GM18868 (cell line): Measurements from ENCODE around the gene HDHD5.

ENCODE experiments used
- ATAC-seq: cut with Tn5 transposase; IDR thresholded peaks from one replicate; pipeline ENCODE4 v1.9.1; 2021; ENCODE audit warnings: mild to moderate bottlenecking, moderate library complexity; ENCODE audit not compliant: unreplicated experiment

Gene HDHD5

DNA sequence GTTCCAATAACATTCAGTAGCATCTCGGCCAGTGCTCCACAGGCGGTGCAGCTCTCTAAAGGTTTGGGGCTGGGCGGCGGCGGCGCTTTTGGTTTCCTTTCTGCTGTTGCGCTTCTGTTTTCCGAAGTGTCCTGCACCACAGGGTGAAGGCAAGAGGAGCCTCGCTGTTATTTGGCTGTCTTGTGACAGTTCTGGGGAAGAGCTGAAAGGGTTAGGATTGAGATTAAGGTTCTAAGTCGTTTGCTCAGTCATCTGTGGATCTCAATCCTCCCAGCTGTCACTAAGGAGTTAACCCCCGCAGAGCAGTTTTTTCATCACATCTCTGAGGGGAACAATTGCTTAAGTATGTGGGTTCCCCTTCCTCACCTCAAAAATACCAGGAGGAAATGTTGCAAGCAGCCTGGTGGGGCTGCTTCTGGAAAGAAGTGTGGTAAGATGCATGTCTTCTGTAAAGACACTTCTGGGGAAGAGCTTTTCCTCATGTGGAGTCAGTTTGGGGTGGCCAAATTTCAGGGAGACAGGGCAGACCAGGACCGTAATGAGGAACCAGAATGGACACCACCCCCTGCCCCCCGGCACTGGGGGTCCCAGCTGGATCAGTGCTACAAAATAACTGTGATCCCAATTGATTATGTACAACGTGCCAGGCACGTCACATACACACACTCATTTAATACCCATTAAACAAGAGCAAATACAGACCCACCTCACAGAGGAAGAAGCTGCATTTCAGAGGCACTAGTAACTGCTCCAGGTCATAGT, 52.1 kb downstream of the HDHD5 start:
- ATAC-seq: no peak

DNA sequence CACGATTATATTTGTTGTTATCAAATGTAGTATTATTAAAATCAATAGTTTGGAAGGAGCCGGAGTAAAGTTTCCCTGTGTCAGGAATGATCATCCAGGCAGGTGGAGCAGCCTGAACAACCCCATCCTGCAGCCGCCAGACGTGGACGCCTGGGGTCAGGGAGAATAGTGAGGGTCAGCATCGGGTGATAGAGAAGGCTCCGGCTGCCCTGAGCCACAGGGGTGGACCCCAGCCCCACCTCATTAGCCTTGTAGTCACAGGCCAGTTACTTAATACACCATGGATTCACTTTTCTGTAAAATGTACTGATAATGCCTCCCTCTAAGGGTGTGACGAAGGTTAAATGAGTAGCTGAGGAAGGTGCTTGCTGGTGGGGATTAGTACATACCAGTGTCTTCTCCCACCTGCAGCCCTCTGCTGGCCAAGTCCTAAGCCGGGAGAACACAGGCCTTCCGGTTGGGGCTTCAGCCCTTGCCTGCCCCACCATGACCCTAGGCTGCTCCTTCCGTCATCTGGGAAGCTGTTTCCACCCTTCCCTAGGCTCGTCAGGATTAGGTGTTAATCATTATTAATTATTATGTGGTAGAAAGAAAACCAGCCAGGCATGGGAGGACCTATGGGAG, 52.8 kb downstream of the HDHD5 start:
- ATAC-seq: no peak

DNA sequence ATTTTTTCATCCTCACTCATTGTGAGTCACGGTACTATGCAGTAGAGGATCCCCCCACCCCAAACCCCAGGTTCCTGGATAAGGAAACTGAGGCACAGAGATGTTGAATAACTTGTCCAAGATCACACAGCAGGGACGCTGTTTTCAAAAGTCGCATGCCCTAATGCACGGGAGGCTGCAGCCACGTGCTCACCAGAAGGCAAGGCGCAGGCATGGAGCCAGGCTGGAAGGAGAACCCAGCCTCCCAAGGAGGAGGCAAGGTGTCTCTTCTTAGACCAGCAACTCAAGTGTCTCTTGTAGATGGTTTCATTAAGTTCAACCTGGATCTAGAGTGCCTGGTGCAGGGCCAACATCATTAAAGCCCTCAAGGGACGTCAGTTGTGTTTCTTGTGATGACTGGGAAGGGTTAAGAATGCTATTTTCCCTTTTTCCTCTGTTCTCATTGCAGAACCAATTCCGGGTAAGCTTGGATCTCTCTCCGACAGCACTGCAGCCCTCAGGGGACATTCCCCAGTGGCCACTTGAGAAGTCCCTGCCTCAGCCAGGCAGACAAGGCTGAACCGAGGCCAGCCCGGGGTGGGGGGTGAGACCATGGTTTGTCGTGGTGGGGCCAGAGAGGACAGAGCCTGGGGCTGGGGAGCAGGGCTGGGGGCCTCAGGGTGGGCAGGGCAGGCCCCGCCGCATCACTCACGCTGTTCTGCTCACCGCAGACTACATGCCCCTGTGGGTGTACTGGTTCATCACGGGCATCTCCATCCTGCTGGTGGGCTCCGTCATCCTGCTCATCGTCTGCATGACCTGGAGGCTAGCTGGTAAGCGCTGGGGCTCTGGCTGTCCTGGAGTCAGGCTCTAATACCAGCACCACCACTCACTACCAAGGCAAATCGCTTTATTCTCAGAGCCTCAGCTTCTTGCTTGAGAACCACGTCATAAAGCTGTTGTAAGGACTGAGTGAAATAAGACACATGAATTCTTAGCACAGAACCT, 53.6 kb downstream of the HDHD5 start:
- ATAC-seq: no peak

DNA sequence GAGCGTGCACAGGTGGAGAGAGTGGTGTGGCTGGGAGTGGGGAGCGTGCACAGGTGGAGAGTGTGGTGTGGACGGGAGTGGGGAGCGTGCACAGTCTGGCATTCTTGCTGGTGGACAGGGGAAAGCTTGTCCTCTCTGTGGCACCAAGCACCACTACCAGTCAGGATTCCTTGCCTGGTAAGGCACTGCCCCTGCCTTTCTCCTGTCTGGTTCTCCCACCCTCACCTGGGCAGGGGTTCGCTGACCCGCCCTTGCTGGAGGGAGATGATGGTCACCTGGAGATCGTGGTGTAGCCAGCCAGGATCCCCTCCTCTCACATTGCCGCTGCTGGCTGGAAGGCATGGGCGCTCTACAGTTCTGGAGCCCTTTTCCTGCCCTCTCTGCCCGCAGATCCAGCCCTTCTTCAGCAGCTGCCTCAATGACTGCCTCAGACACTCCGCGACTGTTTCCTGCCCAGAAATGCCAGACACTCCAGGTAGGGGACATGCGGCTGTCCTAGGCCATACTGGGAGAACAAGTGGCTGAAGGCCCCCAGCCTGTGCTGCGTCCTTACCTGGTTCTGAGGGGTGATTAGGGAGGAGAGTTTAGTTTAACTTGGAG, 54.6 kb downstream of the HDHD5 start:
- no peak for ATAC-seq

DNA sequence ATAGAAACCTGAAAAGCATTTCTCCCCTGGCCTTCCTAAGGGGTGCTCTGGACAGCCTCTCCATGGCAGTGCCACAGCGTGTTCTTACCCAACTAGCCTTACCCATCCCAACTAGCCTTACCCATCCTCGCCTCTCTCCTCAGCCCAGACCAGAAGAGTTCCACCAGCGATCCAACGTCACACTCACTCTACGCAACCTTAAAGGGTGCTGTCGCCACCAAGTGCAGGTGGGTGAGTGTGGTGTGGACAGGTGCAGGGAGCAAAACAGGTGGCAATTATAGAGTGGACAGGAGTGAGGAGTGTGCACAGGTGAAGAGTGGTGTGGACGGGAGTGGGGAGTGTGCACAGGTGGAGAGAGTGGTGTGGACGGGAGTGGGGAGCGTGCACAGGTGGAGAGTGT, 55.7 kb downstream of the HDHD5 start:
- no peak for ATAC-seq

DNA sequence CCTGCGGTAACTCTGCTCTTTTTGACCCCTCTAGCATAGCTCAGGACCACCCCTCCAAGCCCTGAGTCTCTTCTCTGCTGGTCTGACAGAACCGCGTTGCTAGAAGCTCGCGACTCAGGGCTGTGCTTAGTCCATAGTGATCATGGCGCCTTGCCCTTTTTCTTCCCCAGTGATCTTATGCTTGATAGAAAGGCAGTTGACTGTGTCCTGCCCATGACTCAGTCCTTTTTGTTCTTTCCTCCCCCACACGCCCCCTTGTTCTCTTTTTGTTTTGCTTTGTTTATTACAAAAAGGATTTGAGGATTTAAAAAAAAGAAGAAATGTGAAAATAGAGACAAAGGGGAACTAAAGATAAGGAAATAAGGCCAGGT, 56.8 kb downstream of the HDHD5 start:
- ATAC-seq: no peak

DNA sequence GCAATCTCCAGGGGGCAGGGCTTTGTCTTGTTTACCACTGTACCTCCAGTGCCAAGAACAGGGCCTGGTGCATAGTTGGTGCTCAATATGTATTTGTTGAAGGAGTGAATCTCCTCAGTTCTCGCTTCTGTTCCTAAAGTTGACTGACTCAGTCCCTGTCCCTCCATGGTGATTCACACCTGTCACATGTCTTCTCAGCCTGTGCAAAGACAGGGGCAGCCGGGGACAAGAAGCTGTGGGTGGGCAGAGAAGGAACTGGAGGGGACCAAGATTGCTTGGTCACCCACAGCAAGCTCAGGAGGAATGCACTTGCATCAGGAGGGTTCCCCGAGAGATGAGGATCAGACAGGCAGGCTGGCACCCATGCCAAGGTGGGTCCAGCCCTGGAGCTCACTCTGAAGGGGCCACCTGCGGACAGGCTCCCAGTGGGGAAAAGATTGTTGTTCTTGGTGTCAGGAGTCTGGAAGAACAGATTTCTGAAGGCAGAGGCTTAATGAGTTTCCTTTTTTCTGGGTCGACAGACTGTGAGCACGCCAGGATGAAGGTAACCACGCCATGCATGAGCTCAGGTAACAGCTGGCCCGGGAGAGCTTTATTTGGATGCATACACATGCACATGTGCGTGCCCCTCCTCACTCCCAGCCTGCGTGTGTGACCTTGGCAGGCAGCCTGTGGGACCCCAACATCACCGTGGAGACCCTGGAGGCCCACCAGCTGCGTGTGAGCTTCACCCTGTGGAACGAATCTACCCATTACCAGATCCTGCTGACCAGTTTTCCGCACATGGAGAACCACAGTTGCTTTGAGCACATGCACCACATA, 57.4 kb downstream of the HDHD5 start:
- no peak for ATAC-seq

DNA sequence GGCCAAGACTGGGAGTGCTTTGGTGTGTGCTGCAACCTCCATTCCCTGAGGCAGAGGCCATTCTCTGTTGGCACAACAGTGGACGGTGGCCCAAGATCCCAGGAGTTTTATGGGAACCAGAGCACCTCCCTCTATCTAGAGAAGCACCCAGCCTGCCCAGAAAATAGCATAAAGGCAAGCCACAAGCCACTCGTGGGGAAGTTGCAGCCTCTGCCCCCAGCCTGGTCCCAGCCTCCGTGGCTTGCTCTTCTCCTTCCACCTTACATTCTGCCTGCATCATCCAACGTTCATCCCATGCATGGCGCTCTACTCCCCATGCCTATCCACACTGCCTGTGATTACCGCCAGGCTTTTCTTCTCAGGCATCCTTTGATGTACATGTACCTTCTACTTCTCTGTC, 58.5 kb downstream of the HDHD5 start:
- ATAC-seq: no peak

DNA sequence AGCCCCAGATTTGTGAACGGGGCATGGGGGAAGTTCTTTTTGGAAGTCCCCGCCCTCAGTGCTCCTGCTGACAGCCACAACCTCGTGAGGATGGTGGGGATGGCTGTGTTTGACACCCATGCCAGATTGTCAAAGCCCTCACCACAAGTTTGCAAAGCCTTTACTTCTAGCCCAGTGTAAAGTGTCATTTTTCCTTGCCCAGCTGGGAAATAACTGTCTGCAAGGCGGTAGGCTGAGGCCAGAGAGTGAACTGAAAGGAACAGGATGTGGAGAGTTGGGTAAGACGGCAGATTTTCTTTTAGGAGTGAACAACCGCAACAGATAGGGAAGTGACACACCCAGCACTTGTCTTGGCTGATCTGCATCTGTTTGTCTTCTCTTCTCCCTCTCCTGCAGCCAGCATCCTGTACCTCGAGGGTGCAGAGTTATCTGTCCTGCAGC, 60.7 kb downstream of the HDHD5 start:
- ATAC-seq: no peak

DNA sequence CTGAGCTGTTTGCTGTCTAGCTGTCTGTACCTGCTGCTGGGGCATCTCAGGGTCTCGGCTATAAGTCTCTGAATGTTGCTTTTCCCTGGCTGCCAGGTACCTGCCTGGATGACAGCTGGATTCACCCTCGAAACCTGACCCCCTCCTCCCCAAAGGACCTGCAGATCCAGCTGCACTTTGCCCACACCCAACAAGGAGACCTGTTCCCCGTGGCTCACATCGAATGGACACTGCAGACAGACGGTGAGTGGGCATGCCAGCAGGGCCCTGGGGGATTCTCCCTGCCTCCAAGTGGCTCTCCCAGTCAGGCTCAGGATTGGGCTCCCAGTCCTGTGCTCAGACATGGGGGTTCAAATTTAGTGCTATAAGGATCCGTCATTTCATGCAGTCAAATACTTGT, 61.4 kb downstream of the HDHD5 start:
- no peak for ATAC-seq

DNA sequence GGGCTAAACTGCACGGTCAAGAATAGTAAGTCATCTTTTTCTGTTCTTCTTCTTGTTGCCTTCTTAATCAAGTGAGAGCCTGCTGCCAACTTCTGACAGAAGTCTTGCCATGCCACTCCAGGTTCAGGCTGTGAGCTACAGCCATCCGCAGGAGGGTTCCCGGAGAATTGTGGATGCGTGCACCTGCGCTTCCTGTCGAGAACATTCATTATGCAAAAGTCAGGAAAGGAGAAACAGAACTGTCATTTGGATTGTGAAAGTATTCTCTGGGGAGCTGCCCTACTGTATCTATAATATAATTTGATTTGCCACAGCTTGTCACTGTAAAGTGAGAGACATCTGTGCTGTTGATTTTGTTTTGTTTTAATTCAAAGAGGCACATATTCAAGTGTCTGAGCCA, 62.0 kb downstream of the HDHD5 start:
- no peak for ATAC-seq

DNA sequence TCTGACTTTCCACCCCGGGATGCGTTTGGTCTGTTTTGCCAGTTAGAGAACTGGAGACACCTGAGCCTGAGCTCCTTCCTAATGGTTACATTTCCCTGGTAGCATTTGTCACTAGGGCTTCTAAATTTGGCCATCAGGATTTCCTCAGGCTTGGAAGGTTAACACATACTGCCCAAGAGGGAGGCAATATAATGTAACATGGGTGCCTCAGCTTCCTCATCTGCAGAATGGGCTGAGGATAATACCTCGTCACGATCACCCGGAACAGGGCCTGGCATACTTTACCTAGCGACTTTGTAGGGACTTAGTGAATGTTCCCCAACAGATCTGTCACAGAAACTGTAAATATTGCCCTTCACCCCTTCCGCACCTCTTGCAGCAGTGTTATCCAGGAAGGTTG, 63.0 kb downstream of the HDHD5 start:
- no peak for ATAC-seq

DNA sequence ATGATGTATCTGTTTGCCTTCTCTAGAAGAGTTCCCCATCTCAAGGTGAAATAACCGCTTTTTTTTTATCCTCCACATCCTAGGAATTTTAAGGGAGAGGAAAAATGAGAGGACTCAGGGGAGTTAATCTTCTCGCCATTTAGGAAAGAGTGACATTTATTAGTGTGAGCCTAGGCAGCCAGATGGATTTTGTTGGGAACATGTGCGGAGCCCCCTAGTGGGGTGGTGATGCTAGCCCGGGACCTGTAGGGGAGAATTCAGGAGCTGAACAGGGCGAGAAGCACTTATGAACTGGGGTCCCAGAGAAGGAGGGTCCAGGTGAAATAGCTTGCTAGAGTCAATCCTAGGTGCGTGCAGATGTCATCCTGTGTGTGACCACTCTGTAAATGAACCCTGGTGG, 63.5 kb downstream of the HDHD5 start:
- no peak for ATAC-seq

DNA sequence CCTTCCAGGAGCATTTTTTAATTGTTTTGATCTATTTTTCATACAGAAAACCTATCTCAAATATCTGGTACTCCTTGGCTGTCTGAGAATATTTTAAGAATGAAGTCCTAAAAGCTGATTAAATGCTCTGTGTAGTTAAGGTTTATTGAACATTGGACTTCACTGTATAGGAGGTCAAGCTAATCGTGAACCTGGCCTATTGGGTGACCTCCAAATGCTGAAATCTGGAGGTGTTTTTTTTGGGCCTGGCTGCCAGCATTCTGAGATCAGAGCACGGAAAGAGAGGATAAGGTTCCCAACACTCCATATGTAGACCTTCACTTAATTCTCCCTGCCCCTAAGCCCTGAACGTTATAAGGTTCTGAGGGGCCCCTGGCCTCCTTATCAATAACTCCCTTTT, 66.0 kb downstream of the HDHD5 start:
- no peak for ATAC-seq

DNA sequence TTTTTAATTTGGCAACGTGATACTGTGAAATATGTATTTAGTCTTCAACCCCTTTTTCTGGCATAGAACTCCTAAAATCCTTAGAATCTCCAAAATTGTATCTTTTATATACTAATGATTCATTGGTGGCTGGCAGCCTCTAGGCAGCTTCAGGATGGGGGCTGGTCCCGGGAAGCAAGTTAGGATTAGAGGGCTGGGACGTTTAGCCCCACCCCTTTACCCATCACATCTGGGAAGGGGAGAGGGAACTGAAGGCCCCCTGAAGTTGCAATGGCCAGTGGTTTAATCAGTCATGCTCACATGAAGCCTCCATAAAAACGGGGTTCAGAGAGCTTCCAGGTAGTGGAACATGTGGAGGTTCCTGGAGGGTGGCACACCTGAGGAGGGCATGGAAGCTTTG, 67.2 kb downstream of the HDHD5 start:
- ATAC-seq: no peak

DNA sequence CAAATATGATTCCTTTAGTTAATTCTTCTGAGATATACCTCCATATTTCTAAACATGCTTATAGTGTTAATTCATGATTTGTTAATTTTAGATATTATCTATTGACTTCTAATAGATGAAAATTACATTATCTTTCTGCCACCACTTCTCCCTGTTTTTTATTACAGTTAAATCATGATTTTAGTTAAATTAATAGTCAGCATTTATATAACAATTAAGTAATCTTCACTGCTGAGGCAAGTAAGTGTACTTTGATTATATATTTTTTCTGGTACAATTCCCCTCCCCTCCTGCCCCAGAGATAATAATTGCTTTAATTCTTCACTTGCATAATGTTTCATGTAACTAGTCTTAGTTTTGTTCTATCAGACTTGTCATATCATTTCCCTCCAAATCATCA, 68.5 kb downstream of the HDHD5 start:
- ATAC-seq: no peak
